ENCODE measurements around the gene NEDD4L. TPM values are rescaled to one million over a fixed set of nuclear protein-coding genes. Genes with fewer than 3 reads are reported as not detected.

Gene NEDD4L
- total RNA-seq, 1 donor from 2014 or later, result 135 TPM

- H3K4me3 Mint-ChIP-seq, result peak overlapping the region; percentile 24
- DNase-seq (ENCODE audit: low spot score in 2 of 2, unreplicated experiment in 2 of 2), result no peak
- no peaks in the 10 kb centered on the region for H3K27me3 Mint-ChIP-seq (ENCODE audit: low read depth)
- peak overlapping the region; percentile 91 for H3K27ac Mint-ChIP-seq
- peaks cover 23% of the 10 kb centered on the region for H3K36me3 Mint-ChIP-seq
- H3K4me1 Mint-ChIP-seq, result peaks cover 32% of the 10 kb centered on the region
- TF ChIP-seq CTCF (IDR thresholded peaks at IDR 0.05; ENCODE audit: unreplicated experiment), result no peak
- H3K9me3 Mint-ChIP-seq, result no peaks in the 10 kb centered on the region
Measured at GRCh38 chr18:58254873-58255511, 211.0 kb downstream of the NEDD4L start.

- Mint-ChIP-seq H3K27ac (peak overlapping the region; percentile 56), H3K9me3 (no peaks in the 10 kb centered on the region), H3K4me3 (no peak overlapping the region), H3K36me3 (peaks cover 24% of the 10 kb centered on the region), H3K27me3 (ENCODE audit: low read depth) (no peaks in the 10 kb centered on the region), H3K4me1 (peaks cover 32% of the 10 kb centered on the region)
- no peak for DNase-seq (ENCODE audit: low spot score in 2 of 2, unreplicated experiment in 2 of 2)
- TF ChIP-seq CTCF (IDR thresholded peaks at IDR 0.05; ENCODE audit: unreplicated experiment), result no peak
Measured at GRCh38 chr18:58255701-58256311, 211.8 kb downstream of the NEDD4L start.

GRCh38 chr18:58256316-58257080 is 212.5 kb downstream of the NEDD4L start:
- H3K27ac Mint-ChIP-seq, result no peak overlapping the region
- peaks cover 24% of the 10 kb centered on the region for H3K36me3 Mint-ChIP-seq
- H3K4me3 Mint-ChIP-seq, result no peak overlapping the region
- no peaks in the 10 kb centered on the region for H3K27me3 Mint-ChIP-seq (ENCODE audit: low read depth)
- H3K4me1 Mint-ChIP-seq, result peaks cover 34% of the 10 kb centered on the region
- no peak for TF ChIP-seq CTCF (IDR thresholded peaks at IDR 0.05; ENCODE audit: unreplicated experiment)
- H3K9me3 Mint-ChIP-seq, result no peaks in the 10 kb centered on the region
- no peak for DNase-seq (ENCODE audit: low spot score in 2 of 2, unreplicated experiment in 2 of 2)

GRCh38 chr18:58257461-58257860 is 213.4 kb downstream of the NEDD4L start:
- no peak for DNase-seq (ENCODE audit: low spot score in 2 of 2, unreplicated experiment in 2 of 2)
- Mint-ChIP-seq H3K27me3 (ENCODE audit: low read depth) (no peaks in the 10 kb centered on the region), H3K27ac (peak overlapping the region; percentile 44), H3K36me3 (peaks cover 24% of the 10 kb centered on the region), H3K4me1 (peaks cover 29% of the 10 kb centered on the region), H3K4me3 (no peak overlapping the region), H3K9me3 (no peaks in the 10 kb centered on the region)
- no peak for TF ChIP-seq CTCF (IDR thresholded peaks at IDR 0.05; ENCODE audit: unreplicated experiment)

- Mint-ChIP-seq H3K4me3 (no peak overlapping the region), H3K9me3 (no peaks in the 10 kb centered on the region), H3K36me3 (peaks cover 24% of the 10 kb centered on the region), H3K27ac (no peak overlapping the region), H3K27me3 (ENCODE audit: low read depth) (no peaks in the 10 kb centered on the region), H3K4me1 (peaks cover 36% of the 10 kb centered on the region)
- DNase-seq (ENCODE audit: low spot score in 2 of 2, unreplicated experiment in 2 of 2), result no peak
- no peak for TF ChIP-seq CTCF (IDR thresholded peaks at IDR 0.05; ENCODE audit: unreplicated experiment)
Measured at GRCh38 chr18:58258692-58259342, 214.8 kb downstream of the NEDD4L start.
